Fibroblast of villous mesenchyme (primary cell): ENCODE results near the gene IFT81. TPM values are rescaled to one million over a fixed set of nuclear protein-coding genes. Genes with fewer than 3 reads are reported as not detected.

Experiments
- DNase-seq: peaks from one replicate; pipeline ENCODE4 v3.0.0-alpha.2; 2010; ENCODE audit warnings: low read depth
- H3K4me3 ChIP-seq: 2 replicates; pipeline ENCODE4 v1.5.1; 2011; ENCODE audit warnings: low read depth, mild to moderate bottlenecking, low read length
- total RNA-seq: library from RNA; depleted of rRNA; stranded (reverse); fragments of >200 nt; gene quantifications from 2 replicates; pipeline ENCODE4 v1.2.3, GENCODE V29; 2012
- TF ChIP-seq, protein P1 (sequence below): IDR thresholded peaks from 2 replicates; pipeline ENCODE4 v1.5.1; 2012; ENCODE audit warnings: low read depth, mild to moderate bottlenecking, low read length; ENCODE audit not compliant: insufficient read depth

Gene IFT81
- total RNA-seq, 1 donor = 24.2 TPM

DNA sequence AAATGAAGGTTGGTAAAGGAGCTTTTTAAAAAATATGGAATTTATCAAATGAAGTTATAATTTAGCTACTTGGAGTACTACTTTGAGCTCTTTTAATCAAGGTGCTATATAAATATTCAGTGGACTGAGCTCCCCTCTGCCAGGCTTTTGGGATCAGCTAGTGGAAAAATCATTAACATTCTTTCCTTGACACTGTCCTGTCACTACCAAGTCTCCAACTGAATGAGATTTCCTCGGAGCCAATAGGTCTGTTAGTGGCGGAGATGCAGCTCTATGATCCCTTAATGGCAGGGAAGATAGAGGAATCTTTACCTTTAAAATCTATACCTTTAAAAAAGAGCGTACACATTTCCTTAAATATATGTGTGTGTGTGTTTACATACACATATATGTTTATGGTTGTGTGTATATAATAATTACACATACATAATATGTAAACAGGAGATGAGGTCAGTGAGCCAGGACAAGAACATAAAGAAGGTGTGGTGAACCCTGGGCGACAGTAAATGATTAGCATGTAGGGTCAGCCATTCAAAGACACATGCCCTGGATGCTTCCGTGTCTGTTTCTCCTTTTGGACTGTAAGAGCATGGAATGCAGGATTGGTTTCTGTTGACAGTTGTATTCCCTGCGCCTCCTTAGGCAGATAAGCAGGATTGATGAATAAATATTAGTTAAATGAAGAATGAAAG, 109.2 kb downstream of the IFT81 start:
- TF ChIP-seq, protein P1, sequence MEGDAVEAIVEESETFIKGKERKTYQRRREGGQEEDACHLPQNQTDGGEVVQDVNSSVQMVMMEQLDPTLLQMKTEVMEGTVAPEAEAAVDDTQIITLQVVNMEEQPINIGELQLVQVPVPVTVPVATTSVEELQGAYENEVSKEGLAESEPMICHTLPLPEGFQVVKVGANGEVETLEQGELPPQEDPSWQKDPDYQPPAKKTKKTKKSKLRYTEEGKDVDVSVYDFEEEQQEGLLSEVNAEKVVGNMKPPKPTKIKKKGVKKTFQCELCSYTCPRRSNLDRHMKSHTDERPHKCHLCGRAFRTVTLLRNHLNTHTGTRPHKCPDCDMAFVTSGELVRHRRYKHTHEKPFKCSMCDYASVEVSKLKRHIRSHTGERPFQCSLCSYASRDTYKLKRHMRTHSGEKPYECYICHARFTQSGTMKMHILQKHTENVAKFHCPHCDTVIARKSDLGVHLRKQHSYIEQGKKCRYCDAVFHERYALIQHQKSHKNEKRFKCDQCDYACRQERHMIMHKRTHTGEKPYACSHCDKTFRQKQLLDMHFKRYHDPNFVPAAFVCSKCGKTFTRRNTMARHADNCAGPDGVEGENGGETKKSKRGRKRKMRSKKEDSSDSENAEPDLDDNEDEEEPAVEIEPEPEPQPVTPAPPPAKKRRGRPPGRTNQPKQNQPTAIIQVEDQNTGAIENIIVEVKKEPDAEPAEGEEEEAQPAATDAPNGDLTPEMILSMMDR = no peak
- no peak for DNase-seq
- no peak overlapping the region for H3K4me3 ChIP-seq

- TF ChIP-seq, protein P1 = no peak
- no peak for DNase-seq
- no peak overlapping the region for H3K4me3 ChIP-seq
Measured at GRCh38 chr12:110234331-110234751, 110.2 kb downstream of the IFT81 start.

DNA sequence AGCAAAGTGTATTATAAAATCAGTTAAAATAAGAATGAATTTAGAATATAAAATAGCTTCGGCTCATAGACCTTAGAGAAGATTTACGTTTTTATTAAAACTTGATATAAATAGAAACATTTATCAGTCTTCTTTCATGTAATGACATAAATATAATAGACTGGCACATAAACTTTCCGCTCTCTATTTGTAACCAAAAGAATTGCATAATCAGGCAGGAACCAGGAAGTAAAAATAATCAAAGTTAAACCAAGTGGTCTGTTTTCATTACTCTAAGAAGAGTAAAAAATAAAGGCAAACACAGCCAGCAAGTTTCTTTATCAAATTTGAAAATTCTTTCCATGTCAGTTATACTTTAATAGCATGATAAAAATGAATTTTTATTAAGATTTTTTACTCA, 110.6 kb downstream of the IFT81 start:
- peak; percentile 64 for DNase-seq
- TF ChIP-seq, protein P1 = no peak

DNA sequence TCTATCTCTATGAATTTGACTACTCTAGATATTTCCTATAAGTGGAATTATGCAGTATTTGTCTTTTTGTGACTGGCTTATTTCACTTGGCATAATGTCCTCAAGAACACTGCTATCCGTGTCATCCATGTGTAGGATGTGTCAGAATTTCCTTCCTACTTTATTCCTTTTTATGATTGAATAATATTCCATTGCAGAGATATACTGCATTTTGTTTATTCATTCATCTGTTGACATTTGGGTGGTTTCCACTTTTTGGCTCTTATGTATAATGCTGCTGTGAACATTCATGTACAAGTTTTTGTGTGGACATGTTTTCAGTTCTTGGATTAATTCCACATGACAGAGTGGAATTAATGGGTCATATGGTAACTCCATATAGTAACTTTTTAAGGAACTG, 111.2 kb downstream of the IFT81 start:
- no peak overlapping the region for H3K4me3 ChIP-seq
- TF ChIP-seq, protein P1 = no peak
- DNase-seq = no peak

More for the DNA sequence above, 110.6 kb downstream of the IFT81 start:
- H3K4me3 ChIP-seq = no peak overlapping the region

DNA sequence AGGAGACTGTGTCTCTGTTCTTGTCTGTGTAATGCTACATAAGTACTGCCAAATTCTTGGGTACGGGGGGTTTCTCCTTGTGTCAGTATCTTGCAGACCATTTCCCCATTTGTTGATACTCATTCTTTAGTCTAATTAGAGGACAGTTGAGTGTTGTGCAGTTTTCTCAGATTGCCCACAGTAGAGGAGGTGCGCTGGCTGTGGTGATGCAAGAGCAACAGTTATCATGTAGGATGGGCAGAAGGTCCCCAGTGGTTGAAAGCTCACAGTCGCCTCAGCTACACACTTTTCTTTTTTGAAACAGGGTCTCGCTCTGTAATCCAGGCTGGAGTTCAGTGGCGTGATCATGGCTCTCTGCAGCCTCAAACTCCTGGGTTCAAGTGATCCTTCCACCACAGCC, 119.1 kb downstream of the IFT81 start:
- TF ChIP-seq, protein P1 = no peak
- no peak for DNase-seq
- no peak overlapping the region for H3K4me3 ChIP-seq

DNA sequence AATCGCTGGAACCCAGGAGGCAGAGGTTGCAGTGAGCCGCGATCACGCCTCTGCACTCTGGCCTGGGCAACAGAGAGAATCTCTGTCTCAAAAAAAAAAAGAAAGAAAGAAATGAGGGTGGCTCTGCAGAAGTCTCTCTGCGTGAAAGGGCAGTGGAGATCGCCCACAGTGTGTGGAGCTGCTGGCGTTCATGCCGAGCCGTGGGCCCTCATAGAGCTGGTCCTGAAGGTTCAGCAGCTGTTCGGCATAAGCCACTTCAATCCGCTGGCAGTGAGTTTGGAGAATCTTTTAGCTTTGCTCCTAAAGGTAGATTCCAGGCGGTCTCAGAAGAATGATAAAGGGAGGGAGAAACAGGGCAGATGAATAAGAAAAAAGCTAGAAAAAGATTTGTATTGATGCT, 120.2 kb downstream of the IFT81 start:
- TF ChIP-seq, protein P1 = no peak

GRCh38 chr12:110244829-110245228, 120.7 kb downstream of the IFT81 start:
- no peak overlapping the region for H3K4me3 ChIP-seq
- TF ChIP-seq, protein P1 = no peak
- peak; percentile 34 for DNase-seq

More for the DNA sequence above, 120.2 kb downstream of the IFT81 start:
- no peak for DNase-seq
- no peak overlapping the region for H3K4me3 ChIP-seq
